ENCODE data around the gene NCK1.
"Not testable (repeated sequence)": the region's sequence is repeated elsewhere in the genome, so short reads cannot be mapped to it uniquely, and the experiment has no call there.

NCK1 gene

DNA sequence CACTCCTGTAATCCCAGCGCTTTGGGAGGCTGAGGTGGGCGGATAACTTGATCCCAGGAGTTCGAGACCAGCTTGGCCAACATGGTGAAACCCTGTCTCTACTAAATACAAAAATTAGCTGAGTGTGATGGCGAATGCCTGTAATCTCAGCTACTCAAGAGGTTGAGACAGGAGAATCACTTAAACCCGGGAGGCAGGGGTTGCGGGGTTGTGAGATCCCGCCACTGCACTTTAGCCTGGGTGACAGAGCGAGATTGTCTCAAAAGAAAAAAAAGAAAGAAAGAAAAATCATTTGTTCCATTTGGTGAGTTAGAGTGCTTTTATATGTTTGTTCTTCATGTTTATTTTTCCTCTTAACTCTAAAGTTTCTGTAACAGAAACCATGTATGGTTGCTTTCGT is 7.3 kb downstream of the NCK1 start:
- no peak for DNase-seq

DNA sequence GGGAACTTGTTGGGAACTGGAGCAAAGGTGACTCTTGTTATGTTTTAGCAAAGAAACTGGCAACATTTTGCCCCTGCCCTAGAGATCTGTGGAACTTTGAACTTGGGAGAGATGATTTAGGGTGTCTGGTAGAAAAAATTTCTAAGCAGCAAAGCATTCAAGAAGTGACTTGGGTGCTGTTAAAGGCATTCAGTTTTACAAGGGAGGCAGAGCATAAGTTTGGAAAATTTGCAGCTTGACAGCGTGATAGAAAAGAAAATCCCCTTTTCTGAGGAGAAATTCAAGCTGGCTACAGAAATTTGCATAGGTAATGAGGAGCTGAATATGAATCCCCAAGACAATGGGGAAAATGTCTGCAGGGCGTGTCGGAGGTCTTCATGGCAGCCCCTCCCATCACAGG is 10.2 kb downstream of the NCK1 start:
- not testable (repeated sequence) for DNase-seq

DNA sequence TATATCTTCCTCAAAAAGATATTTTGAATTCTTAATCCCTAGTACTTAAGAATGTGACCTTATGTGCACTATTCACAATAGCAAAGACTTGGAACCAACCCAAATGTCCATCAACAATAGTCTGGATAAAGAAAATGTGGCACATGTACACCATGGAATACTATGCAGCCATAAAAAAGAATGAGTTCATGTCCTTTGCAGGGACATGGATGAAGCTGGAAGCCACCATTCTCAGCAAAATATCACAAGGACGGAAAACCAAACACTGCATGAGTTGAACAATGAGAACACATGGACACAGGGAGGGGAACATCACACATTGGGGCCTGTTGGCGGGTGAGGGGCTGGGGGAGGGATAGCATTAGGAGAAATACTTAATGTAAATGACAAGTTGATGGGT is 17.5 kb downstream of the NCK1 start:
- DNase-seq, result not testable (repeated sequence)

DNA sequence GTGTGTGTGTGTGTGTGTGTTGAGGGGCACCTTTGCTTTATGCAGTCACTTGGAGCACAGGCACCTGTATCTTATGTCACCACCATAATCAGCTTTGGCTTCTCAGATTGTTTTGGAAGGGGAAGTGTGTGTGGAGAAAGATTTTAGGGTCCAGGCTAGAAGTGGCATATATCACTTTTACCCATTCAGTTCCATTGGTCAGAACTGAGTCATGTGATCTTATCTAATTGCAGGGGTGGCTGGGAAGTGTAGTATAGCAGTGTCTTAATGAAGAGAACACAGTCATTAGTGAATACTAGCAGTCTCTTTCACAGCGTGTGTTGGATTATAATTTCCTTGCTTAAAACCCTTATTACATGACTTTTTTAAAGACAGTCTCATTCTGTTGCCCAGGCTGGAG is 20.6 kb downstream of the NCK1 start:
- DNase-seq, result no peak

DNA sequence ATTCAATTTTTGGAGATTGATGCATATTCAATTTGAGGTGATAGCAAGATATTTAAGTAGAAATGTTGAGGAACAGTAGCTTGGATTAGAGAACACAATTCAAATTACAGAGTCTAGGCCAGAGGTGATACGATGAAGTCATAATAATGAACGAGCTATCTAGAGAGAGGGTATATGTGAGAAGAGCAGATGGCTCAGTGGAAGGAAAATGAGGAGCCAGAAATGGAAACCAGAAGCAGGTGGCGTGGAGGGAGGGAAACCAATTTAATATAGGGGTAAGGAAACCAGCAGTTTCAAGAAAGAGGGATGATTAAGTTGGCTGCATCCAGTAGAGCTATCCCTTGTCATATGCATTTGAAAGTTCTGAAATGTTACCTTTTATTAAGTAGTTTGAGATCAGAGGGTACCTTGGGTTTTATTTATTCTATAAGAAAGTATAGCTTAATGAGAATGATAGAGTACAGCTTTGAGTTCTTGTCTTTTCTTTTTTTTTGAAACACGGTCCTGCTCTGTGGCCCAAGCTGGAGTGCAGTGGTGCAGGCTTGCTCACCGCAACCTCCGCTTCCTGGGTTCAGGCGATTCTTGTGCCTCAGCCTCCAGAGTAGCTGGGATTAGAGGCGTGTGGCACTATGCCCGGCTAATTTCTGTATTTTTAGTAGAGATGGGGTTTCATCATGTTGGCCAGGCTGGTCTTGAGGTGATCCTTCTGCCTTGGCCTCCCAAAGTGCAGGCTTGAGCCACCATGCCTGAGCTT is 22.1 kb downstream of the NCK1 start:
- no peak for DNase-seq

DNA sequence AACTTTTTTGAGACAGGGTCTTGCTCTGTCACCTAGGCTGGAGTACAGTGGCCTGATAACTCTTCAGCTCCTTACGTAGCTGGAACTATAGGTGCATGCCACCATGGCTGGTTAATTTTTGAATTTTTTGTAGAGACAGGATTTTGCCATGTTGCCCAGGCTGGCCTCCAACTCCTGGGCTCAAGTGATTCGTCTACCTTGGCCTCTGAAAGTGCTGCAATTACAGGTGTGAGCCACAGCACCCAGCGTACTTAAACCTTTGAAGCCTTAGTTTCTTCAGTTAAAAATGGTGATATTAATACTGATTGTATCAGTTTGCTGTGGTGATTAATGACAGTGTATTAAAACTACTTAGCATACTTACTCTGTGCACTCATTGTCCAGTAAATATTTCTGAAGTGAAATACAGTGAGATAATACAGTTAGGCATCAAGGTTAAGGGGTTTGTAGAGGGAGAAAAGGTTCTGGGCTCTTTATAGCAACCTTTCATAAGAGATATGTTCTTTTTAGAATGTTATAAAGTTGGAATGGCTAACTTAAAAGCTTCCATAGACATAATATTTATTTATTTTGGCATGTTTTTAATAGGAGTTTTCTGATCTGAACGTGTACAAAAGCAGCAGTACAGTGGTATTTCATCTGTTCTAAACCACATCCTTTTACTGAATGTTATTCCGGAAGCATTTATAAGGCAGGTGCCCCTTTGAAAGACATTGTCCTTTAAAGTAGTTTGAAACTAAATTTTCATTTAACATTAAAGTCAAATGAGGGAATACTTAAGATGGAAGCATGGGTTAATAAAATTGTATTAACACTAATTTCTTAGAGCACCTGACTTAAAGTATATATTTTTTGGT is 23.6 kb downstream of the NCK1 start:
- DNase-seq, result no peak

DNA sequence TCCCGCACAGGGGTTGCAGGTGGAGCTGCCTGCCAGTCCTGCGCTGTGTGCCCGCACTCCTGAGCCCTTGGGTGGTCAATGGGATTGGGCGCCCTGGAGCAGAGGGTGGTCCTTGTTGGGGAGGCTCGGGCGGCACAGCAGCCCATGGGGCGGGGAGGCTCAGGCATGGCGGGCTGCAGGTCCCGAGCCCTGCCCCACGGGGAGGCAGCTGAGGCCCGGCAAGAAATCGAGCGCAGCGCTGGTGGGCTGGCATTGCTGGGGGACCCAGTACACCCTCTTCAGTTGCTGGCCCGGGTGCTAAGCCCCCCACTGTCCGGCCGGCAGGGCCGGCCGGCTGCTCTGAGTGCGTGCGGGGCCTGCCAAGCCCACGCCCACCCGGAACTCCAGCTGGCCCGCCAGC is 27.9 kb downstream of the NCK1 start:
- no peak for DNase-seq

DNA sequence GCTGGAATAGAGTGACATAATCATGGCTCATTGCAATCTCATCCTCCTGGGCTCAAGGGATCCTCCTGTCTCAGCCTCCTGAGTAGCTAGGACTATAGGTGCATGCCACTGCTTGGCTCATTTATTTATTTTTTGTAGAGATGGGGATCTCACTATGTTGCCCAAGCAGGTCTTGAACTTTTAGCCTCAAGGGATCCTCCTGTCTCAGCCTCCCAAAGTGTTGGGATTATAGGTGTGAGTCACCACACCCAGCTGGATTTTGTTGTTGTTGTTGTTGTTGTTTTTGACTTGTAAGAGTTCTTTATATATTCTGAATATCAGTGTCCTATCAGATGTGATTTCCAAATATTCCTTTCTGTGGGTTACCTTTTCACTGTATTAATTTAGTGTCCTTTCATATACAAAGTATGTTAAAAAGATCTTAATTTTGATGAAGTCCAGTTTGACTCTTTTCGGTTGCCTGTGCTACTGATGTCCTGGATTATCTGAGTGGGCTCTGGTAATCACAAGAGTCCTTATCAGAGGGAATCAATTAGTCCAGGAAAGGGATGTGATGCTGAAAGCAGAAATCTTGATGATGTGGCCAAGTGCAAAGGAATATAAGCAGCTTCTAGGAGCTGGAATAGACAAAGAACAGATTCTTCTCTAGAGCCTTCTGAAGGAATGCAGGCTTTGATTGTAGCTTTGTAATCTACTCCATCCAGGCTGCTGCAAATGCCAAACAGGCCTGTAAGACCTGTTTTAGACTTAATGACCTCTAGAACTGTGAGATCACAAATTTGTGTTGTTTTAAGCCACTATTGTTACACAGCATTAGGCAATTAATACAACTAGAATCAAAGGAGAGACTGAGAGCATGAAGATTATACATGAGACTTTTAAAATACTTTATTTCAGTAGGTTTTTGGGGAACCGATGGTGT is 30.2 kb downstream of the NCK1 start:
- no peak for DNase-seq

DNA sequence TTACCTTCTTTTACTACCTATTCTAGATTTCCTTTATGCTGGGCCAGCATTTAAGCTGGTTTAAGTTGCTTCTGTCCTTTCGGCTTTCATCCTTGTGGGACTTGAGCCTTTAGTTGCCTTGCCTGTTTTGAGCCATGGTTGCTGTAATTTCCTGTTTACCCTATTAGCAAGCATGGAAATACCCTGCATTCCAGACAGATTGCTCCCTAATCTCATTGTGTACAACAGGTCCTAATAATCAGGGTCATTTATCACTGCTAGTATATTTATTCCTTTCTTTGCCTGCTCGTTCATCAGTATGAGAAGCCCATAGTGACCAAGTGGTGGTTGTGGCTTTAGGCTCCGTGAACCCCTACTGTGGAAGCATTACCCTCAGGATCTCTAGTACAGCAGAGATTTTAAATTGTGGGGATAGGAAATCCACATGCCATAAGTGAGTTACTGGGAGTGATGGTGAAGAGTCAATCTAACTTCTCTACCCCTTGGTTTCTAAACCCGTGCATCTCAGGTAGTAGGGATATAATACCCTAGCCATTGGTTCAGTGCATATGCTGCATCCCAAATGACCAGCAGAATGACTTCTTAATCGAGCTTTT is 31.9 kb downstream of the NCK1 start:
- DNase-seq, result no peak

DNA sequence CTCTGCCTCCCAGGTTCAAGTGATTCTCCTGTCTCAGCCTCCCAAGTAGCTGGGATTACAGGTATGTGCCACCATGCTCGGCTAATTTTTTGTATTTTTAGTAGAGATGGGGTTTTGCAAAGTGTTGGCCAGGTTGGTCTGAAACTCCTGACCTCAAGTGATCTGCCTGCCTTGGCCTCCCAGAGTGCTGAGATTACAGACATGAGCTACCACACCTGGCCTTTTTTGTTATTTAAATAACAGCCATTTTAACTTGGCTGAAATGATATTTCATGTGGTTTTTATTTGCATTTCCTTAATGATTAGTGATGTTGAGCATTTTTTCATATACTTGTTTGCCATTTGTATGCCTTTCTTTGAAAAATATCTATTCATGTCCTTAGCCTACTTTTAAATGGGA is 35.2 kb downstream of the NCK1 start:
- not testable (repeated sequence) for DNase-seq

DNA sequence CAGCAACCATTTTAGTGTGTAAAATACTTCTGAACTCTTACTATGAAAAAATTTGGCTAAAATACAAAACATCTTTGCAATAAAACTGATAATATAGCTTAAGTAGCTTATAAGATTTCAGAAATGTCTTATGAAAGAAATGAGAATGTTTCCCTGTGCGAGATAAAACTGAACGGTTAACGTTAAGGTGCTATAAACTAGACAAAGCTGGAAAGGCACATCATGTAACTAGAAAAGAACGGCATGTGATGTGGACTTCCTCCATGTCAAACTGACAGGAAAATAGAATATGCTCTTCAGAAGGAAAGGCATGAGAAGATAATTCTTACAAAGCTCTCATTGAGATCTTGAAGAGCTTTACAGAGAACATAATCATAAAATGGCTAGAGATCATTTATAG is 36.5 kb downstream of the NCK1 start:
- DNase-seq, result no peak

DNA sequence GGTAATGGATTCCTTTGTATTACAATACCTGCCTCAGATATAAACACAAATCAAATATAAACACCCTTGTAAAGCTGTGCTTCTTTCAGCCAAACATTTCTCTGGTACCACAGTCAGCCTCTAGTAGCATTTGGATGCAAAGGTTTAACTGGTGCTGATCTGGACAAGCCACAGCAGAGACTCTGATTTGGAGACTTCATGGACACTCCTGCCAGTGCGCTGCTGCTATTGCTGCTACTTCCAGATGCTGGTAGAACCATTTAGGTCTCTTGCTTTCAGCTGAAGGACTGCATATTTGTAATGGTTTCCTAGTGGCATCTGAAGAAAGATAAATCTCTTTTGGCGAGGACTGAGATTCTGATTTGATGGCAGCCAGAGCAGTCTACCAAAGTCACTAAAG is 36.9 kb downstream of the NCK1 start:
- DNase-seq, result no peak

DNA sequence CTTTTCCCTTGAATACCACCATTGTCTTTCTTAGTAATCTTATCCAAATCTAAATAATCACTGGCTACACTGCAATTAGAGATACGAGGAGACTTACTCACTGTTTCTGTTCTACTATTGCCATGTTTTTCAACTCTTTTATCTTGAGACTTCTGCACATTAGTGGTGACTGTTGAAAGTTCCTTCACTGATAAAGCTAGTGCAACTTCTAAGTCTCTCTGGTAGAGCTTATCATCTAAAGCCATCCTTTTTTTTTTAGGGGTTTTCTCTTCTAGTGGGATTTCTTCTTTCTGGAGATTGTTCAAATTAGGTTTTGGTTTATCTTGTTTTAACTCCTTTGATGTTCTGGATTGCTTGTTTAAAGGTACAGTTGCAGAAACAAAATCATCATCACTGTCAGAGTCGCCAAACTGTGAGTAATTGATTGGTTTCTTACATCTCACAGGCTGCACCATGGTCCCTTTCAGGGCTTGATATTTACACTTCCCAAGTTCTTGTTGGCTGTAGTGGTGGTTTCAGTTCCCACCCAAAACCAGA is 37.7 kb downstream of the NCK1 start:
- no peak for DNase-seq

DNA sequence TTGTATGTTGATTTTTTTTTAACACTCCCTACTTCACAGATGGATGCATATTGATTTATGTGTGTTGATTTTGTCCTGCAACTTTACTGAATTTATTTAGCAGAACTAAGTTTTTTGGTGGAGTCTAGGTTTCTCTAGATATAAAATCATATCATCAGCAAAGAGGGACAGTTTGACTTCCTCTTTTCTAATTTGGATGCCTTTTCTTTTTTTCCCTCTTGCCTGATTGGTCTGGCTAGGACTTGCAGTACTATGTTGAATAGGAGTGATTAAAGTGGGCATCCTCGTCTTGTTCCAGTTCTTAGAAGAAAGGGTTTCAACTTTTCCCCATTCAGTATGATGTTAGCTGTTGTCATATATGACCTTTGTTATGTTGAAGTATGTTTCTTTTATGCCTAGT is 38.7 kb downstream of the NCK1 start:
- not testable (repeated sequence) for DNase-seq

DNA sequence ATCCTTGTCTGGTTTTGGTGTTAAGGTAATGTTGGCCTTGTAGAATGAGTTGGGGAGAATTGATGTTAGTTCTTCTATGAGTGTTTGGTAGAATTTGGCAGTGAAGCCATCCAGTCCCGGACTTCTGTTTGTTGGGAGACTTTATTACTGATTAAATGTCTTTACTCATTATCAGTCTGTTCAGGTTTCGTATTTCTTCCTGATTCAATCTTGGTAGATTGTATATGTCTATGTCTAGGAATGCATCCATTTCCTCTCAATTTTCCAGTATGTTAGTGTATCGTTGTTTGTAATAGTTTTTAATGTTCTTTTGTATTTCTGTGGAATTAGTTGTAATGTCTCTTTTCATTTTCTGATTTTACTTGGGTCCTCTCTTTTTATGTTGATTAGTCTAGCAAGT is 39.4 kb downstream of the NCK1 start:
- no peak for DNase-seq

DNA sequence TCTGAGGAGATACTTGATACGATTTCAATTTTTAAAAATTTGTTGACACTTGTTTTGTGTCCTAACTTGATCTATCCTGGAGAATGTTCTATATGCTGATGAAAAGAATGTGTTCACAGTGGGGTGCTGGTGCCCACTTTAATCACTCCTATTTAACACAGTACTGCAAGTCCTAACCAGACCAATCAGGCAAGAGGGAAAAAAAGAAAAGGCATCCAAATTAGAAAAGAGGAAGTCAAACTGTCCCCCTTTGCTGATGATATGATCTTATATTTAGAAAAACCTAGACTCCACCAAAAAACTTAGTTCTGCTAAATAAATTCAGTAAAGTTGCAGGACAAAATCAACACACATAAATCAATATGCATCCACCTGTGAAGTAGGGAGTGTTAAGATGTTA is 40.5 kb downstream of the NCK1 start:
- DNase-seq, result not testable (repeated sequence)

DNA sequence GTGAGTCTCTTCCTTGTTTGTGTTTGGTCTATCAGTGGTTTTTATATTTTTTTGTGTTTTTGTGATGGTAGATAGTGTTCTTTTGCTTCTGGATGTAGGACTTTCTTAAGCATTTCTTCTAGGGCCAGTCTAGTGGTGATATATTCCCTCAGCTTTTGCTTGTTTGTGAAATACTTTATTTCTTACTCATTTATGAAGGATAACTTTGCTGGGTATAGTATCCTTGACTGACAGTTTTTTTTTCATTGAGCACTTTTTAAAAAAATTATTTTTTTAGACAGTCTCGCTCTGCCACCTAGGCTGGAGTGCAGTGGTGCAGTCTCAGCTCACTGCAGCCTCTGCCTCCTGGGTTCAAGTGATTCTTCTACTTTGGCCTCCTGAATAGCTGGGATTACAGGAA is 41.9 kb downstream of the NCK1 start:
- no peak for DNase-seq

DNA sequence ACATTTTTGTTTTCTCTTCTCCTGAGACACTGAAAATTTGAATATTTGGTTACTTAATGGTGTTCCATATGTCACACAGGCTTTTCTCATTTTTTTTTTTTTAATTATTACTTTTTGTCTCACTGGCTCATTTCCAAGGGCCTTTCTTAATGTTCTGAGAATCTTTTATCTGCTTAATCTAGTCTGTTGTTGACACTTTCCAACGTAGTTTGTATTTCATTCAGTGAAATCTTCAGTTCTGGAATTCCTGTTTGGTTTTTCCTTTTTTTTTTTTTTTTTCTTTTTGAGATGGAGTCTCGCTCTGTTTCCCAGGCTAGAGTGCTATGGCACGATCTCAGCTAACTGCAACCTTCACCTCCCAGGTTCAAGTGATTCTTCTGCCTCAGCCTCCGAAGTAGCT is 42.7 kb downstream of the NCK1 start:
- no peak for DNase-seq

DNA sequence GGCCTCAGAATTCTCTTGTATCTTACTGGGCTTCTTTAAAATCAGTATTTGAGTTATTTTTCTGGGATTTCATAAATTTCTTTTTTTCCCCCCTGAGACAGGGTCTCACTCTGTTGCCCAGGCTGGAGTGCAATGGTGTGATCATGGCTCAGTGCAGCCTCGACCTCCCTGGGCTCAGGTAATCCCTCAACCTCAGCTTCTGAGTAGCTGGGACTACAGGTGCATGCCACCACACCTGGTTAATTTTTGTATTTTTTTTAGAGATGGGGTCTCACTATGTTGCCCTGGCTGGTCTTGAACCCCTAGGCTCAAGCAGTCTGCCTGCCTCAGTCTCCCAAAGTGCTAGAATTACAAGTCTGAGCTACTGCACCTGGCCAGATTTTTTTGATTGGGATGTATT is 43.5 kb downstream of the NCK1 start:
- DNase-seq, result no peak

DNA sequence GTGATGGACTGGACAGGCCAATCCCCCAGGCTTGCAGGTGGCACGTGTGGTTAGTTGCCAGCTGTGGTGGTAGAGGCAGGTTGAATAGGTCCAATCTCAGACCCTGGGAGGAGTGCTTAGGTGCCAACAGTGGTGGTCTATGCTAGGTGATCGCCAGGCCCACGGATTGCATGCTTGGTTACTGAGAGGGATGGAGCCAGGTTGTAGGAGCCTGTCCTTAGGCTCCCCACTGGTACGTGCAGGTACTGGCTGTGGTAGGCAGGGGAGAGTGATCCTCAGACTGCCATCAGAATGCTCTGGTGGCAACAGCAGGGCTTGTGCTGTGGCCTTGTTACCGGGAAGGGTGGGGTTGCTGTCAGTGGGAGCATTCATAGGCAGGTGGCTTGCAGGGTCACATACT is 44.7 kb downstream of the NCK1 start:
- DNase-seq, result no peak

DNA sequence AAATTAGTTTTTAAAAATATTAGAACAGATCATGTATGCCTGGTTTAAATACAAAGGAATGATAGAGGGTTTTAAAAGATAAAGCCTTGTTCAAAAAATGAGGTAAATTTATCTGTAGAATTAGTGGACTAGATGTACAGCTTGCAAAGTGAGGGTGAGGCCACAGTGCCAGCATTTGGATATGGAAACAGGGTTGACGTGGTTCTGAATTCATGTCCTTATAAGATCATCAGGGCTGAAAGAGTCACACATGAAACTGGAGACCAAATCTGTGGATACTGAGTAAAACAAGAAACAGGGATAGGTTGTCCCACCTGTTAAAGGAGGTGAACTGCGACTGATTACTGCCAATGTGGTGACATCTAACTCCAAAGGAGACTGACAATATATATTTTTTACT is 46.3 kb downstream of the NCK1 start:
- DNase-seq, result no peak

DNA sequence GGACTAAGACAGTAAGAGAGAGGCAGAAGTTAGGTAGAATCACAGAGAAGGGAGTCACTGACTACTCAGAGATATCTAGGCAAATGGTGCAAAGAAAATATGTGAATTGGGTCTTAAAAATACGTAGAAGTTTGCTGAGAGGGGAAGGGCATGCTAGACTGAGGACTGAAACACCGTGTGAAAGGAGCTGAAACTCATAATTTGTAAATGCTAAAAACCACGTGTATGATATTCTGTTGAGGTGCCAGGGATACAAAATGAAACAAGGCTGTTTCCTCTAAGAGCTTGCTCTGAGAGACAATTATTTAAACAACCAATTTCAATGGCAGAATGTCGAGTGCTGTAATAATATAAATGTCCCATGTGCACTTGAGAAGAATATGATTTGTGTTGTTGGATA is 47.2 kb downstream of the NCK1 start:
- DNase-seq, result no peak

DNA sequence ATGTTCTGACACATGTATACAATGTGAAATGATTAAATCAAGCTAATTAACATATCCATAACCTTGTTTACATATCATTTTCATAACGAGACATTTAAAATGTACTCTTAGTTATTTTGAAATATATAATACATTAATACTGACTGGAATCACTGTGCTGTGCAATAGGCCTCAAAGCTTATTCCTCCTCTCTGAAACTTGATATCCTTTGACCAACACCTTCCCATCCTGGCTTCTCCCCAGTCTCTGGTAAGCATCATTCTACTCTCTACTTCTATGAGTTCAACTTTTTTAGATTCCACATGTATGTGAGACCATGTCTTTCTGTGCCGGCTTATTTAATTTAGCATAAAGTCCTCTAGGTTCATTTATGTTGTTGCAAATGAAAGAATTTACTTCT is 48.7 kb downstream of the NCK1 start:
- no peak for DNase-seq

Measured in NCI-H2029 treated with DMSO at 0.1 percent for 48 hours (cell line).